AG04450 (cell line): ENCODE data around the gene APBB2. TPM values are rescaled to one million over a fixed set of nuclear protein-coding genes. Genes with fewer than 3 reads are reported as not detected.

Experiments used
- CTCF ChIA-PET: fragments of 300-600, 350-600 bp; formaldehyde crosslinking; extraction: SDS; loops from one replicate; lab custom pipeline; 2022; ENCODE audit warnings: antibody characterized with exemption, inconsistent platforms; lab: Charles Lee
- POLR2A ChIA-PET: fragments of 350-600 bp; formaldehyde crosslinking; extraction: SDS; loops from one replicate; lab custom pipeline; 2021; ENCODE audit warnings: antibody characterized with exemption, inconsistent platforms; lab: Yijun Ruan, JAX
- DNase-seq: peaks from one replicate; pipeline ENCODE4 v3.0.0-alpha.2; 2011; ENCODE audit warnings: low read depth, low spot score
- H3K27ac ChIP-seq: one replicate; pipeline ENCODE4 v1.5.1; 2012; ENCODE audit warnings: low read depth, low read length, control low read depth
- H3K27me3 ChIP-seq: one replicate; pipeline ENCODE4 v1.6.0; 2012; ENCODE audit warnings: low read length; ENCODE audit not compliant: control insufficient read depth, insufficient read depth
- H3K4me3 ChIP-seq: 2 replicates; pipeline ENCODE4 v1.5.1; 2011; ENCODE audit warnings: mild to moderate bottlenecking, low read depth, low read length, control low read depth
- H3K9me3 ChIP-seq: 2 replicates; pipeline ENCODE4 v1.5.1; 2012; ENCODE audit warnings: low read length; ENCODE audit not compliant: control insufficient read depth, insufficient read depth
- polyA plus RNA-seq: library from polyadenylated mRNA; depleted of rRNA; stranded (reverse); fragments of >200 nt; gene quantifications from 2 replicates; pipeline ENCODE4 v1.2.3, GENCODE V29; 2011
- TF ChIP-seq, protein P1 (sequence below): IDR thresholded peaks from 2 replicates; pipeline ENCODE4 v1.5.1; 2011; ENCODE audit warnings: low read depth, low read length, control low read depth, inconsistent platforms

The APBB2 gene
- polyA plus RNA-seq, 1 experiment = 52.7 TPM

DNA sequence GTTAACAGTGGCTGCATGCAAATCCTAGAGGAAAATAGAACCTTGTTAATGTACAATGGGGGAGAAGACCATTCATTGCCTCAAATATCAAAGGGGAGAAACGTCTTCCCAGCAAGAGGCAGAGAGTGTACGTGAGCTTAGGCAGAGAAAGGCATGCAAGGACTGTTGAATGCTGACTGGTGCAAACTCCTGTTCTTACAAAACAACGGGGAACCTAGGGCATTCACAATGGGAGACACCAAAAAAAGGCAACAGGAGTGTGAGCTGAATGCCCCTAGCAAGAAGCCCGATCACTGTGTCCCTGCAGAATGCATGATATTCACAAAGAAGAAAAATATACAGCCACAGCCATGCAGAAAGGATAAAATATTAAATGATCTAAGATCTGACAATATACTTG is 279.7 kb downstream of the APBB2 start:
- CTCF ChIA-PET = interaction anchor here (0.7 to 1.7 kb wide), 2 partner anchors 10 to 277 kb away, joined by 3 to 7 read pairs; no protein-coding TSS in a partner anchor

DNA sequence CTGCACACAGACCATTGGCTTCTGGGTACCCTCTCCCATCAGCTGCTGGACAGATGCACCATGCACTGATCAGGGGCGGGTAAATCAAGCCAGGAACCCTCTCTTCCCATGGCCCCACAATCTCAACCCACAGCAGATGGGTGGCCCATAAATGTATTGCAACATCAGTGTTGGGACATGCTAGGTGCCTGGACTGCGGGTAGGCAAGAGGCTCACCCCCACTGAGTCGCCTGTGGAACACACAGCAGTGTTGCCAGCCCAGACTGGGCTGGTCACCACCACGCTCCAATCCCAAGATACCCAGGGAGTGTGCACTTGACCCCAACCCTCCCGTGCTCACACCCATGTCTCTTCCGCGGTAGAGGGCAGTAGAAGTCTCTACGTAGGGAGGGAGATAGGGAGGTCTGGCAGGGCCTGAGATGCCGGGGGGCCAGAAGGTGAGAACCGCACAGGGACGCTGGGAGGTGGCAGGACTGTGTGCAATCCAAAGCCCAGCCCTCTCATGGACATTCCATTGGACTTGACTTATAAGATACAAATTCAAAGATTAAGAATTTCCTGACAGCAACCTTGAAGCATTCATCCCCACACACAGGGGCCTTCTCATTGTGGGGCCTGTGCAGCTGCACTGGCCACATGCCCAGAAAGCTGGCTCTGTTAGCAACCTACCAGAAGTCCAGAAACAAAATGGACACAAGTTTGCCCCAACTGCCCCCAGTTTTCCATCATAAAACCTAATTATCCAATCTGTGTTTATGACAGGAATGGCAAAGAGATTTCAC is 280.9 kb downstream of the APBB2 start:
- no peaks in the 10 kb centered on the region for H3K27me3 ChIP-seq
- ChIA-PET CTCF (interaction anchor here (1.7 kb wide), 1 partner anchor 9 kb away, joined by 7 read pairs; no protein-coding TSS in a partner anchor), POLR2A (no interaction called here)
- no peak overlapping the region for H3K4me3 ChIP-seq
- TF ChIP-seq, protein P1, sequence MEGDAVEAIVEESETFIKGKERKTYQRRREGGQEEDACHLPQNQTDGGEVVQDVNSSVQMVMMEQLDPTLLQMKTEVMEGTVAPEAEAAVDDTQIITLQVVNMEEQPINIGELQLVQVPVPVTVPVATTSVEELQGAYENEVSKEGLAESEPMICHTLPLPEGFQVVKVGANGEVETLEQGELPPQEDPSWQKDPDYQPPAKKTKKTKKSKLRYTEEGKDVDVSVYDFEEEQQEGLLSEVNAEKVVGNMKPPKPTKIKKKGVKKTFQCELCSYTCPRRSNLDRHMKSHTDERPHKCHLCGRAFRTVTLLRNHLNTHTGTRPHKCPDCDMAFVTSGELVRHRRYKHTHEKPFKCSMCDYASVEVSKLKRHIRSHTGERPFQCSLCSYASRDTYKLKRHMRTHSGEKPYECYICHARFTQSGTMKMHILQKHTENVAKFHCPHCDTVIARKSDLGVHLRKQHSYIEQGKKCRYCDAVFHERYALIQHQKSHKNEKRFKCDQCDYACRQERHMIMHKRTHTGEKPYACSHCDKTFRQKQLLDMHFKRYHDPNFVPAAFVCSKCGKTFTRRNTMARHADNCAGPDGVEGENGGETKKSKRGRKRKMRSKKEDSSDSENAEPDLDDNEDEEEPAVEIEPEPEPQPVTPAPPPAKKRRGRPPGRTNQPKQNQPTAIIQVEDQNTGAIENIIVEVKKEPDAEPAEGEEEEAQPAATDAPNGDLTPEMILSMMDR = no peak
- no peaks in the 10 kb centered on the region for H3K9me3 ChIP-seq
- peak overlapping the region; percentile 41 for H3K27ac ChIP-seq
- DNase-seq = peak; percentile 56

More for the DNA sequence above, 279.7 kb downstream of the APBB2 start:
- H3K27me3 ChIP-seq = no peaks in the 10 kb centered on the region
- no peak for DNase-seq
- no peak overlapping the region for H3K4me3 ChIP-seq
- TF ChIP-seq, protein P1 = no peak
- no peak overlapping the region for H3K27ac ChIP-seq
- POLR2A ChIA-PET = no interaction called here
- no peaks in the 10 kb centered on the region for H3K9me3 ChIP-seq

DNA sequence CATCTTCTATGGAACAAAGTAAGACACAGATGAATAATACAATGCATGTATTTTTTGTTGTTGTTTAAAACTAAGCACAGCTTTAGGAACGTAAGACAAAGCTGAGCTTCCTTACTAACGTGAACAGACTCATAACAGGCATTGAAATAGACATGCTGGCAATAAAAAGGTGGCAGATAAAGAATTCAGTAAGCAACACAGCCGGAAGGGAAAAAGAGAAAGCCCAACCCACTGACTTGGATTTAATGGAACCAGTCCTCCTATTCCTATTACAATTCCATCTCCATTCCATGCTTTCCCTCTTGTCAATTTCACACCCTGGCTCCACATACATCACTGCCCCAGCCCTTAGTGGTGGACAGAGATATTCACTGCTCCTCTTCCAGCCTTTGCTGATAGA is 282.5 kb downstream of the APBB2 start:
- TF ChIP-seq, protein P1 = no peak

DNA sequence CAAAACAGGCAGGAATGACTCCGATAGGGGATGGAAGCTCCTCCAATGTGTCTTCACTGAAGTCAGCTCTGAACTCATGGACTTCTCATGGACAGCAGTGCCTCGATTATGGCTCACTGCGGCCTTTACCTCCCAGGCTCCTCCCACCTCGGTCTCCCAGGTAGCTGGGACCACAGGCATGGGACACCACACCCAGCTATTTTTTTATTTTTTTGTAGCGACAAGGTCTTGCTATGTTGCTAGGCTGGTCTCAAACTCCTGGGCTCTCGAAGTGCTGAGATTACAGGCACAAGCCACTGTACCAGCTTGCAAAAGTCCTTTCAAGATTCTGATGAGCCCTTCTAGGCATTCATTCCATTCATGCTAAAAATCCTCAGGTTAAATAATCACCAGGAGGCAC is 283.1 kb downstream of the APBB2 start:
- no peaks in the 10 kb centered on the region for H3K9me3 ChIP-seq
- TF ChIP-seq, protein P1 = no peak
- DNase-seq = no peak
- no peak overlapping the region for H3K27ac ChIP-seq
- H3K4me3 ChIP-seq = no peak overlapping the region
- H3K27me3 ChIP-seq = no peaks in the 10 kb centered on the region
- POLR2A ChIA-PET = interaction anchor here (0.6 kb wide), 1 partner anchor 327 kb away, joined by 3 read pairs; no protein-coding TSS in a partner anchor
- CTCF ChIA-PET = interaction anchor here (1.0 to 1.9 kb wide), 2 partner anchors 45 to 285 kb away, joined by 3 to 5 read pairs; no protein-coding TSS in a partner anchor

More for the DNA sequence above, 282.5 kb downstream of the APBB2 start:
- ChIA-PET POLR2A (no interaction called here), CTCF (interaction anchor here (1.0 to 1.9 kb wide), 2 partner anchors 44 to 285 kb away, joined by 3 to 5 read pairs; no protein-coding TSS in a partner anchor)
- Histone ChIP-seq H3K27ac (no peak overlapping the region), H3K9me3 (no peaks in the 10 kb centered on the region), H3K27me3 (no peaks in the 10 kb centered on the region), H3K4me3 (no peak overlapping the region)
- no peak for DNase-seq

DNA sequence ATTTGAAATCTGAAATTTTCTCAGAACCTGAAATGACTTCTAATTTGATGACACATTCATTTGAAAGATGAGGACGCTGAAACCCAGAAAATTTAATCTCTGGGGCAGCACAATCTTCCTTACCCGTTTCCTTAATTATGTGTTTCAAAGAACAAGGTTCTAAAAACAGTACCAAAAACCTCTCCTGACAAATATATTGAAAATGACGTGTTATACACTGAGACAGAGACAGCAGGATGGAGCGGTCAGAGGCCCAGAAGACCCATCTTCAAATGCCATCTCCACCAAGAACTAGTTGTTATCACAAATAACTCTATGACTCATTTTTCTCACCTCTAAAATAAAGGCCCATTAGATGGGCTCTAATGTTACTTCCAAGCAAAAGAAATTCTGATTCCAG is 287.3 kb downstream of the APBB2 start:
- TF ChIP-seq, protein P1 = no peak
- H3K9me3 ChIP-seq = no peaks in the 10 kb centered on the region
- ChIA-PET CTCF (interaction anchor here (0.6 to 8.1 kb wide), 8 partner anchors 9 to 332 kb away, joined by 3 to 100 read pairs (median 8); partner anchors contain the start of gene APBB2), POLR2A (no interaction called here)
- H3K27ac ChIP-seq = no peak overlapping the region
- H3K27me3 ChIP-seq = no peaks in the 10 kb centered on the region
- H3K4me3 ChIP-seq = no peak overlapping the region
- no peak for DNase-seq
